GM19397 (cell line): ENCODE data around the gene PRPF19.

ENCODE experiments used
- ATAC-seq: cut with Tn5 transposase; IDR thresholded peaks from one replicate; pipeline ENCODE4 v1.9.1; 2021; ENCODE audit warnings: mild to moderate bottlenecking, moderate library complexity; ENCODE audit not compliant: unreplicated experiment

Gene PRPF19

GRCh38 chr11:60847281-60847680 lies 59.1 kb downstream of the PRPF19 start:
- ATAC-seq: no peak

- no peak for ATAC-seq
Measured at GRCh38 chr11:60845338-60845737, 61.0 kb downstream of the PRPF19 start.

GRCh38 chr11:60844870-60845221 lies 61.5 kb downstream of the PRPF19 start:
- ATAC-seq: no peak

GRCh38 chr11:60844045-60844869 lies 62.1 kb downstream of the PRPF19 start:
- no peak for ATAC-seq

- ATAC-seq: no peak
Measured at GRCh38 chr11:60842668-60843600, 63.5 kb downstream of the PRPF19 start.

GRCh38 chr11:60841797-60842667 lies 64.4 kb downstream of the PRPF19 start, which contains the start of gene CCDC86:
CCDC86 (plus strand) TSS chr11:60842113; CDS start chr11:60842125, 12 bp downstream.
- ATAC-seq: peak; percentile 83
